Progenitor cell of endocrine pancreas (in vitro differentiated cells): Measurements from ENCODE around the gene IL32. TPM values are rescaled to one million over a fixed set of nuclear protein-coding genes. Genes with fewer than 3 reads are reported as not detected.

ENCODE experiments used
- DNase-seq: peaks from one replicate; pipeline ENCODE4 v3.0.0; 2021; ENCODE audit warnings: low spot score; ENCODE audit not compliant: unreplicated experiment
- H3K27ac Mint-ChIP-seq: 2 replicates; pipeline ENCODE4 v1.8.0; 2021; ENCODE audit warnings: mild to moderate bottlenecking, moderate library complexity, mixed read lengths
- H3K27me3 Mint-ChIP-seq: 2 replicates; pipeline ENCODE4 v1.8.0; 2021; ENCODE audit warnings: mixed read lengths
- H3K36me3 Mint-ChIP-seq: 2 replicates; pipeline ENCODE4 v1.8.0; 2022; ENCODE audit warnings: mixed read lengths; ENCODE audit not compliant: insufficient read depth
- H3K4me1 Mint-ChIP-seq: 2 replicates; pipeline ENCODE4 v1.8.0; 2021; ENCODE audit warnings: low read depth, mixed read lengths
- H3K4me3 Mint-ChIP-seq: 2 replicates; pipeline ENCODE4 v1.8.0; 2021; ENCODE audit warnings: low read depth, mild to moderate bottlenecking, moderate library complexity, mixed read lengths
- H3K9me3 Mint-ChIP-seq: 2 replicates; pipeline ENCODE4 v1.8.0; 2021; ENCODE audit warnings: low read depth, mixed read lengths
- CTCF ChIP-seq: fragments of 200-600 bp; sonication (generic); IDR thresholded peaks from one replicate; pipeline ENCODE4 v1.5.0; 2021; ENCODE audit warnings: antibody characterized with exemption, mild to moderate bottlenecking; ENCODE audit not compliant: unreplicated experiment
- total RNA-seq: library from RNA; stranded (reverse); gene quantifications from 2 replicates; pipeline ENCODE4 v1.2.1, GENCODE V29; 2021

Gene IL32
- total RNA-seq, 1 donor from 2014 or later = 2.9 TPM

GRCh38 chr16:3019594-3020246 is 45.7 kb upstream of the IL32 start:
- no peaks in the 10 kb centered on the region for H3K27me3 Mint-ChIP-seq
- TF ChIP-seq CTCF = no peak
- H3K4me1 Mint-ChIP-seq = peaks cover 51% of the 10 kb centered on the region
- H3K4me3 Mint-ChIP-seq = peak overlapping the region; percentile 91
- H3K36me3 Mint-ChIP-seq = peaks cover 11% of the 10 kb centered on the region
- no peaks in the 10 kb centered on the region for H3K9me3 Mint-ChIP-seq
- no peak for DNase-seq
- peak overlapping the region; percentile 99 for H3K27ac Mint-ChIP-seq

- peak within 1 kb of the TSS; percentile 99 for H3K27ac Mint-ChIP-seq
- H3K27me3 Mint-ChIP-seq = no peaks in the 10 kb centered on the region
- no peak for TF ChIP-seq CTCF
- peak within 1 kb of the TSS; percentile 91 for H3K4me3 Mint-ChIP-seq
- H3K4me1 Mint-ChIP-seq = peaks cover 46% of the 10 kb centered on the region
- peaks cover 6% of the 10 kb centered on the region for H3K36me3 Mint-ChIP-seq
- H3K9me3 Mint-ChIP-seq = no peaks in the 10 kb centered on the region
- peak; percentile 59 for DNase-seq
Measured at GRCh38 chr16:3020247-3020603, 45.2 kb upstream of the IL32 start, which contains the start of gene TNFRSF12A. Gene TNFRSF12A (plus strand): TSS chr16:3020368. CDS start chr16:3020398, 30 bp downstream.

DNA sequence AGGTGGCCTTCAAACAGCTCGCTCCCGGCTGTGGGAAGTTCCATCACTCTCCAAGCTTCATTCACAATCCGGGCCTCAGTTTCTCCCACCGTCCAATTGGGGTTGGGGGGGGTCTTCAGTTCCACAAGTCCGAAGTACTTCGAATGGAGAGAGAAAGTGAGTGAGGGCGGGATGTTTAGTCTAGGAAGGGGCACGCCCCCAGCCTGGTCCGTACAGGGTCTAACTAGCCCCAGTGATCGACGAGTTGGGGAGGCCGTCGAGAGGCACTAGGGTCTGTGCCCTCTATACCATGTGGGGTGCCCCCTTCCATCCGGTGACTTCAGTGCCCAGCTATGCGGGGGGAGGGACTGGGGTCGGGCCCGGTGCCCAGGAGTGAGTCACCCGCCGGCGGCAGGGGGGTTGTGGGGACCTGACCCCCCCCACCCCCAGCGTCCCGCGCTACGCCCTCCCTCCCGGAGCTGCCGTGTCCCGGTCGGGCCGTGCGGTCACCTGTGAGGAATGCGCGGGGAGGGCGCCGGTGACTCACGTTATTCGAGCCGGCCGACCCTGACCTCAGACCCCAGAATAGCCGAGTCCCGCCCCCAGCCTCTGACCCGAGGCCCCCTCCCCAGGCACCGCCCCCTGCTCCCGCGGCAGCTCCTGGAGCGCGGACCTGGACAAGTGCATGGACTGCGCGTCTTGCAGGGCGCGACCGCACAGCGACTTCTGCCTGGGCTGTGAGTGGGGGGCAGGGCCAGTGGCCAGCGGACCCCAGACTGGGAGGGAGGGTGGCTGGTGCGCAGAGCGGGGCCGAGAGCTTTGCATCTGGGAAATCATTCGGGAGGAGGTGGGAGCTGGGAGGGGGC is 44.6 kb upstream of the IL32 start:
- Mint-ChIP-seq H3K4me1 (peaks cover 40% of the 10 kb centered on the region), H3K9me3 (no peaks in the 10 kb centered on the region), H3K4me3 (peak overlapping the region; percentile 91), H3K27me3 (no peaks in the 10 kb centered on the region), H3K36me3 (peaks cover 6% of the 10 kb centered on the region), H3K27ac (peak overlapping the region; percentile 99)
- peak; percentile 87 for DNase-seq
- no peak for TF ChIP-seq CTCF

DNA sequence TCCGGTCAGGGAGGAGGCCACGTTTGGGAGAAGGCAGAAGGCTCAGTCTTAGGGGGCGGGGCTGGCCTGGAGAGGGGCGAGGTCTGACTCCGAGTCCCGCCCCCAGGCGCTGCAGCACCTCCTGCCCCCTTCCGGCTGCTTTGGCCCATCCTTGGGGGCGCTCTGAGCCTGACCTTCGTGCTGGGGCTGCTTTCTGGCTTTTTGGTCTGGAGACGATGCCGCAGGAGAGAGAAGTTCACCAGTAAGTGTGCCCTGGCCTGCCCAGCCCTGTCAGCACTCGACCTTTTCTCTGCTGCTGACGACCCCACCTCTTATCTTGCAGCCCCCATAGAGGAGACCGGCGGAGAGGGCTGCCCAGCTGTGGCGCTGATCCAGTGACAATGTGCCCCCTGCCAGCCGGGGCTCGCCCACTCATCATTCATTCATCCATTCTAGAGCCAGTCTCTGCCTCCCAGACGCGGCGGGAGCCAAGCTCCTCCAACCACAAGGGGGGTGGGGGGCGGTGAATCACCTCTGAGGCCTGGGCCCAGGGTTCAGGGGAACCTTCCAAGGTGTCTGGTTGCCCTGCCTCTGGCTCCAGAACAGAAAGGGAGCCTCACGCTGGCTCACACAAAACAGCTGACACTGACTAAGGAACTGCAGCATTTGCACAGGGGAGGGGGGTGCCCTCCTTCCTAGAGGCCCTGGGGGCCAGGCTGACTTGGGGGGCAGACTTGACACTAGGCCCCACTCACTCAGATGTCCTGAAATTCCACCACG is 43.8 kb upstream of the IL32 start:
- Mint-ChIP-seq H3K4me3 (peak overlapping the region; percentile 91), H3K4me1 (peaks cover 35% of the 10 kb centered on the region), H3K36me3 (peaks cover 7% of the 10 kb centered on the region), H3K9me3 (no peaks in the 10 kb centered on the region), H3K27me3 (no peaks in the 10 kb centered on the region), H3K27ac (peak overlapping the region; percentile 99)
- peak; percentile 52 for TF ChIP-seq CTCF
- DNase-seq = peak; percentile 81

DNA sequence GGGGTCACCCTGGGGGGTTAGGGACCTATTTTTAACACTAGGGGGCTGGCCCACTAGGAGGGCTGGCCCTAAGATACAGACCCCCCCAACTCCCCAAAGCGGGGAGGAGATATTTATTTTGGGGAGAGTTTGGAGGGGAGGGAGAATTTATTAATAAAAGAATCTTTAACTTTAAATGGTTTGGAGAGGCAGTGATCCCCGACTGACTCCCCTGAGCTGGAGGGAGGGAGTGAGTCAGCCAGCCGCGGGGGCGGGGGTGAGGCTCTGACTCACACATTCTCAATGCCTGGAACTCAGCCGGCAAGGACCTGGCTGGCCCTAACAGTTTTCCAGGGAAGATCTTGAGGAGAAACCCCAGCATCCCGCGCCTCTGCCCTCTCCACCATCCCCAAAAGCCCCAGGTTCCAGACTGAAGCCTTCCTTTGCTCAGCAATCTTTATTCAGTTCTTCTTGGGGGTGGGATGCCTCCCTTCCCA is 43.2 kb upstream of the IL32 start:
- Mint-ChIP-seq H3K36me3 (peaks cover 6% of the 10 kb centered on the region), H3K4me1 (peaks cover 29% of the 10 kb centered on the region), H3K4me3 (peak overlapping the region; percentile 91), H3K27ac (peak overlapping the region; percentile 99), H3K9me3 (no peaks in the 10 kb centered on the region), H3K27me3 (no peaks in the 10 kb centered on the region)
- no peak for TF ChIP-seq CTCF
- DNase-seq = no peak
